OCI-LY1 (cell line): ENCODE results near the gene PLLP.

ENCODE experiments used
- H2AFZ ChIP-seq: fragments of 200-600 bp; sonication (generic), shearing (Covaris generic); 2 replicates; pipeline ENCODE4 v1.6.0; 2014; ENCODE audit warnings: antibody characterized with exemption, mild to moderate bottlenecking, low read length
- H3F3A ChIP-seq: fragments of 200-600 bp; sonication (generic), shearing (Covaris generic); 2 replicates; pipeline ENCODE4 v1.6.0; 2014; ENCODE audit warnings: mild to moderate bottlenecking, antibody characterized with exemption, low read length, moderate library complexity; ENCODE audit not compliant: insufficient read depth
- H3K27ac ChIP-seq: fragments of 200-600 bp; sonication (generic); 2 replicates; pipeline ENCODE4 v1.5.1; 2014; ENCODE audit warnings: low read length, mixed run types, mild to moderate bottlenecking, low read depth; ENCODE audit not compliant: poor library complexity, severe bottlenecking
- H3K27me3 ChIP-seq: fragments of 200-600 bp; sonication (generic); 2 replicates; pipeline ENCODE4 v1.6.0; 2014; ENCODE audit warnings: antibody characterized with exemption, mild to moderate bottlenecking, low read length, moderate library complexity; ENCODE audit not compliant: insufficient read depth
- H3K36me3 ChIP-seq: fragments of 200-600 bp; sonication (generic); 2 replicates; pipeline ENCODE4 v1.6.1; 2014; ENCODE audit warnings: mild to moderate bottlenecking, antibody characterized with exemption, low read length, moderate library complexity, mixed read lengths; ENCODE audit not compliant: insufficient read depth
- H3K4me1 ChIP-seq: fragments of 200-600 bp; sonication (generic); 2 replicates; pipeline ENCODE4 v1.5.1; 2014; ENCODE audit warnings: mild to moderate bottlenecking, low read length, moderate library complexity; ENCODE audit not compliant: insufficient read depth, severe bottlenecking
- H3K4me2 ChIP-seq: fragments of 200-600 bp; sonication (generic), shearing (Covaris generic); 2 replicates; pipeline ENCODE4 v1.6.1; 2014; ENCODE audit warnings: low read length
- H3K4me3 ChIP-seq: fragments of 200-600 bp; sonication (generic); 2 replicates; pipeline ENCODE4 v1.5.1; 2014; ENCODE audit warnings: low read length, low read depth, mild to moderate bottlenecking, mixed read lengths; ENCODE audit not compliant: poor library complexity, severe bottlenecking
- H3K79me2 ChIP-seq: fragments of 200-600 bp; shearing (Covaris generic); 2 replicates; pipeline ENCODE4 v1.6.1; 2016; ENCODE audit warnings: mixed run types, low read length, mixed read lengths; ENCODE audit not compliant: insufficient read depth
- H3K9ac ChIP-seq: fragments of 200-600 bp; sonication (generic), shearing (Covaris generic); 2 replicates; pipeline ENCODE4 v1.6.1; 2014; ENCODE audit warnings: mild to moderate bottlenecking, low read length, mixed read lengths
- H3K9me2 ChIP-seq: fragments of 200-600 bp; sonication (generic), shearing (Covaris generic); 2 replicates; pipeline ENCODE4 v1.6.1; 2014; ENCODE audit warnings: low read depth, mild to moderate bottlenecking, low read length, mixed read lengths
- H3K9me3 ChIP-seq: fragments of 200-600 bp; shearing (Covaris generic); 2 replicates; pipeline ENCODE4 v1.6.1; 2014; ENCODE audit warnings: low read length, mixed read lengths
- H4K20me1 ChIP-seq: fragments of 200-600 bp; sonication (generic), shearing (Covaris generic); 2 replicates; pipeline ENCODE4 v1.6.0; 2016; ENCODE audit warnings: mild to moderate bottlenecking, low read length; ENCODE audit not compliant: insufficient read depth
- CTCF ChIP-seq: fragments of 200-600 bp; sonication (generic), shearing (Covaris generic); IDR thresholded peaks from 2 replicates; pipeline ENCODE4 v1.5.1; 2017; ENCODE audit warnings: mild to moderate bottlenecking, antibody characterized with exemption, low read length, moderate library complexity, mixed read lengths
- EZH2 ChIP-seq: fragments of 200-600 bp; sonication (generic), shearing (Covaris generic); IDR thresholded peaks from 2 replicates; pipeline ENCODE4 v1.8.0; 2017; ENCODE audit warnings: borderline replicate concordance, mixed run types, mild to moderate bottlenecking, antibody characterized with exemption, low read length, moderate library complexity, mixed read lengths

The PLLP gene

GRCh38 chr16:57299719-57300386 is 15.4 kb upstream of the PLLP start:
- TF ChIP-seq CTCF: no peak
- no peak for TF ChIP-seq EZH2
- Histone ChIP-seq H2AFZ (no peak overlapping the region; the same call in 1 of the 2 replicates), H3K4me3 (peak overlapping the region; percentile 65)

DNA sequence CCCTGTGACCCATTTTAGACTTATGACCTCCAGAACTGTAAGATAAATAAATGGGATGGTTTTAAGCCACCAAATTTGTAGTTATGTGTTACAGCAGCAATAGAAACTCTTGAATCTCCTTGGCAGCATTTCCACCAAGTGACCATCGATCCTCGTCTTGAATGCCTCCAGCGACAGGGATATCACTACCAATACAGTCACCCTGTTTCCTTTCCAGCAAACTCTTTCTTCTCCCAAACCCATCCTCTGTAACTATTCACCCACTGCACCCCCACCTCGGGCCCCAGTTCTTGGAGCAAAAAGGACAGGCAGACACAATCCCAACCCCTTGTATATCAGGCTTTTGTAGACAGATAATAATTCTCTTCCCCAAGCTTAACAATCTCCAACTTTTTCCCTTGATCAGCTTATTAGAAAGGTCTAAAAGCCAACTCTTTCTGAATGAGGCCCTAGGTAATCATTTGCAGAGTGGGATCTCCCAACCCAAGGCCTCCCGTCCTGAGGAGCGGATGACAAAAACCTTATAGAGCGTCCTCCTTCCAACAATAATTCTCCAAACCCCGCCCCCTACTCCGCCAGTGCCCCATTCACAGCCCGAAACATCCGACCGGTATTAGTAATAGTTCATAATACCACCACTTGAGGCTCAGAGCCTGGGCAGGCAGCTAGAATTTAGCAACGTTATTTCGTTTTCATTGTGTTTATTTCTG is 14.7 kb upstream of the PLLP start:
- H3K79me2 ChIP-seq: no peaks in the 10 kb centered on the region
- H3K36me3 ChIP-seq: no peaks in the 10 kb centered on the region
- no peaks in the 10 kb centered on the region for H3F3A ChIP-seq
- H3K27ac ChIP-seq: peak overlapping the region; percentile 81
- H3K9ac ChIP-seq: peak overlapping the region; percentile 58
- peak overlapping the region; percentile 65 for H3K4me3 ChIP-seq
- H3K9me2 ChIP-seq: no peaks in the 10 kb centered on the region
- no peak overlapping the region; the same call in 1 of the 2 replicates for H2AFZ ChIP-seq
- peak overlapping the region; percentile 67 for H3K4me2 ChIP-seq
- H4K20me1 ChIP-seq: no peaks in the 10 kb centered on the region
- no peak for TF ChIP-seq EZH2
- peaks cover 26% of the 10 kb centered on the region for H3K4me1 ChIP-seq
- no peaks in the 10 kb centered on the region for H3K9me3 ChIP-seq
- no peaks in the 10 kb centered on the region; the same call in 1 of the 2 replicates for H3K27me3 ChIP-seq

More at GRCh38 chr16:57299719-57300386, 15.4 kb upstream of the PLLP start:
- H3K9ac ChIP-seq: peak overlapping the region; percentile 58
- H4K20me1 ChIP-seq: no peaks in the 10 kb centered on the region
- H3K79me2 ChIP-seq: no peaks in the 10 kb centered on the region
- no peaks in the 10 kb centered on the region for H3F3A ChIP-seq
- H3K36me3 ChIP-seq: no peaks in the 10 kb centered on the region
- H3K27ac ChIP-seq: peak overlapping the region; percentile 81
- peaks cover 26% of the 10 kb centered on the region for H3K4me1 ChIP-seq
- no peaks in the 10 kb centered on the region for H3K9me2 ChIP-seq
- no peaks in the 10 kb centered on the region; the same call in 1 of the 2 replicates for H3K27me3 ChIP-seq
- peak overlapping the region; percentile 67 for H3K4me2 ChIP-seq
- no peaks in the 10 kb centered on the region for H3K9me3 ChIP-seq

- H3K4me3 ChIP-seq: peak overlapping the region; percentile 58
- H3K79me2 ChIP-seq: no peaks in the 10 kb centered on the region
- H3K9me3 ChIP-seq: no peaks in the 10 kb centered on the region
- TF ChIP-seq EZH2 (no peak), CTCF (no peak)
- peak overlapping the region; percentile 31 for H3K27ac ChIP-seq
- peaks cover 26% of the 10 kb centered on the region for H3K4me1 ChIP-seq
- H3K36me3 ChIP-seq: no peaks in the 10 kb centered on the region
- H3K4me2 ChIP-seq: peak overlapping the region; percentile 79
- H2AFZ ChIP-seq: no peak overlapping the region
- no peaks in the 10 kb centered on the region for H4K20me1 ChIP-seq
- H3K9ac ChIP-seq: peak overlapping the region; percentile 53
- no peaks in the 10 kb centered on the region for H3F3A ChIP-seq
- no peaks in the 10 kb centered on the region for H3K9me2 ChIP-seq
- no peaks in the 10 kb centered on the region; the same call in 1 of the 2 replicates for H3K27me3 ChIP-seq
Measured at GRCh38 chr16:57297856-57298255, 13.4 kb upstream of the PLLP start.
